RPMI8226 (cell line): ENCODE data around the gene TMEM150B.

Source experiments
- DNase-seq: peaks from one replicate; pipeline ENCODE4 v3.0.0-alpha.2; 2015

Gene TMEM150B

GRCh38 chr19:55354698-55355212, 29.6 kb upstream of the TMEM150B start, which contains the start of gene COX6B2:
Gene COX6B2 (minus strand): TSS chr19:55354719. CDS start chr19:55354521, 198 bp downstream.
- no peak for DNase-seq

GRCh38 chr19:55353803-55354697, 28.9 kb upstream of the TMEM150B start:
- DNase-seq: peak; percentile 77

GRCh38 chr19:55353356-55353802, 28.2 kb upstream of the TMEM150B start:
- no peak for DNase-seq

DNA sequence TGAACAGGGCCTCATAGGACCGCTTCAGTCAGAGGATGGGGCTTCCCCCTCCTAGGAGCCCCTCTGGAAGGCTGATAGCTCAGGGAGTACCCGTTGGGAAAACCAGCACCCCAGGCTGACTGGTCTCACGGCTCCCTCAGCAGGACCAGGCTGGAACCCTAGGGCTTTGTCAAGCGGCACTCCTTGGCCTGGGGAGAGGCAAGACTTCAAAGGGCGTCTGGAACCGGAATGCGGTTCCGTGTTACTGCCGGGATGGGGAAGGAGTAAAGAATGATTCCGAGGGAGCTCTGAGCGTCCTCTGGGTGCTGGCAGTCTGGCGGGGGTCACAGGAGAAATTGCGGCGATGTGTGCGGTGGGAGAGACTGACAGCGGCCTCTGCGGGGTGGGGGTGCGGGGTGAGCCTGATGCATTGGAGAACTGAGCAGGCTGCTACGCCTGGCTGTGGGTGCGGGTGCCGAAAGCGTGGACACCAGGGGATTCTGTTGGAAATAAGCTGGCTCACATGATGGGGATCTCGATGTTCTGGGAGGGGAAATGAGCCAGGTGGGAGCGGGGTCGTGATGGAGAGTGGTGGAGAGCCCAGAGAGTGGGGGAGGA, 27.5 kb upstream of the TMEM150B start:
- DNase-seq: no peak

- DNase-seq: no peak
Observed at GRCh38 chr19:55352040-55352439, 26.9 kb upstream of the TMEM150B start.

GRCh38 chr19:55350620-55351315, 25.6 kb upstream of the TMEM150B start:
- no peak for DNase-seq

DNA sequence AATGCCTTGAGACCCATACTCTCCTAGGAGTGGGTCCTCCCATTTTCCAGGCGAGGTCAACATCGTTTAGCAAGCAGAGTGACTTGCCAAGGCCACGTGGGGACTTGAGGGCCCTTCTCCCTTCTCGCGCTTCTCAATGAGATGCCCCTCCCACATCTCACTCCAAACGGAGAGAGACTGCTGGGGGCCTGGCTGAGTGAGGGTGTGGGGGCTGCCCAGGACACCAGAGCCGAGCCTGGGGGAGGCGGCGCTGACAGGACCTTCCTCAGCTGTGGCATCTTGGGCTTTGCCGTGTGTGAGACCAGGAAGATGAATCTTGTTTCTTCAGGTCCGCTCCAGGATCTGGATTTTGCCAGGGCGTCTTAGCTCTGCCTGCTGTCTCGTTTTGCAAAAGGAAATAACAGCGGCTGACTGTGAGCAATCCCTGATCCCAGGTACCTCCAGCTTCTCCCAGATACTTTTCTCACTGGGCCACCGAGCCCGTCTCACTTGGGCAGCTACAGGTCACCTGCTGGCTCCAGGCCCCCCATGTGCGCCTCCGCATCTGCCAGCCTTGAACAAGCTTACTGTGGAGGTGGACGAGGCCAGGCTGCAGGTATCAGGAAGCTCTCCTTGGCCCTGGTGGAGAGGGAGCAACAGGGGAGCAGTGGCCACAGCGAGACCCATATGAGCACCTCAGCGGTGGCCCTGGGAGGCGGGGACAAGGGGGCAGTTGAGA, 23.3 kb upstream of the TMEM150B start:
- no peak for DNase-seq

GRCh38 chr19:55347442-55348009, 22.4 kb upstream of the TMEM150B start:
- DNase-seq: no peak

DNA sequence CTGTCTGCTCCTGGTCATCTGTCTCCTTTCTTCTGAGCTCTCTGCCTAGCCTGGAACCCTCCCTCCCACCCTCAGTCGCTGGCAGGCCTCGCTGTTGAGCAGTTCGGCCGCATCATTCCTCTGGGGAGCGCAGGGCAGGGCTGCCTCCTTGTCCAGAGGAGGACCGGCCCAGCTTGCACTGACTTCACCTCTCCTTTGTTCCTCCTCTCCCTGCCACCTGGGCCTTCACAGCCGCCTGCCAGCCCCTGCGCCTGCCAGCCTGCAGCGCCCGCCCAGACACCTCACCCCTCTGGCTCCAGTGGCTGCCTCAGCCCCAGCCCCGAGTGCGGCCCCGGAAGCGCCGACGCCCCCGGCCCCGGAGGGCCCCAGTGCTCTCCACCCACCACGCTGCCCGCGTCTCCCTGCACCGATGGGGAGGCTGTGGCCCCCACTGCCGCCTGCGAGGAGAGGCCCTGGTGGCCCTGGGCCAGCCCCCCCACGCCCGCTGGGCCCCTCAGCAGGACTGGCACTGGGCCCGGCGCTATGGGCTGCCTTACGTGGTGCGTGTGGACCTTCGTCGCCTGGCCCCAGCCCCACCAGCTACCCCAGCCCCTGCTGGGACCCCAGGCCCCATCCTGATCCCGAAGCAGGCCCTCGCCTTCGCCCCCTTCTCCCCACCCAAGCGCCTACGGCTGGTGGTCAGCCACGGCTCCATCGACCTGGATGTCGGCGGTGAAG, 21.7 kb upstream of the TMEM150B start:
- no peak for DNase-seq

- DNase-seq: no peak
Observed at GRCh38 chr19:55345818-55346724, 20.9 kb upstream of the TMEM150B start.

GRCh38 chr19:55345101-55345817, 20.1 kb upstream of the TMEM150B start:
- no peak for DNase-seq

DNA sequence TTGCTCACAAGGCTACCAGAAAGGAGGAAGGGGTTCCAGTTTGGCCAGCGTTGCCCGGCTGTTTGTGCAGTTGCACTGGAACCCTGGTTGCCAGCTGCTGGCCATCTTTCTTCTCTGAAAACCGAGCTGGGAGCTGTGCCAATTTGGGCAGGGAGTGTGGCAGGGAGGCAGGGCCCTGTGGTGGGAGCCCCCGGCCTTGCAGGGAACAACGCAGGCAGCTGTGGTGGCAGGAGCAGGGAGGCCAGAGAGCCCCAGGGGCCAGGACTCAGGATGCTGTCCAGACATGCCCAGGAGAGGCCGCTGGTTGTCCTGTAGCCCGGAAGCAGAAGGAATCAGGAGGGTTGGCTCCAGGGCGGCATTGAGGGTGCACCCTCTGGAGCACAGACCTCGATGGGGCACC, 19.3 kb upstream of the TMEM150B start:
- DNase-seq: no peak

GRCh38 chr19:55341595-55342531, 16.7 kb upstream of the TMEM150B start:
- no peak for DNase-seq

- DNase-seq: peak; percentile 78
Observed at GRCh38 chr19:55341171-55341588, 16.0 kb upstream of the TMEM150B start.

- peak; percentile 38 for DNase-seq
Observed at GRCh38 chr19:55340784-55341147, 15.6 kb upstream of the TMEM150B start.

DNA sequence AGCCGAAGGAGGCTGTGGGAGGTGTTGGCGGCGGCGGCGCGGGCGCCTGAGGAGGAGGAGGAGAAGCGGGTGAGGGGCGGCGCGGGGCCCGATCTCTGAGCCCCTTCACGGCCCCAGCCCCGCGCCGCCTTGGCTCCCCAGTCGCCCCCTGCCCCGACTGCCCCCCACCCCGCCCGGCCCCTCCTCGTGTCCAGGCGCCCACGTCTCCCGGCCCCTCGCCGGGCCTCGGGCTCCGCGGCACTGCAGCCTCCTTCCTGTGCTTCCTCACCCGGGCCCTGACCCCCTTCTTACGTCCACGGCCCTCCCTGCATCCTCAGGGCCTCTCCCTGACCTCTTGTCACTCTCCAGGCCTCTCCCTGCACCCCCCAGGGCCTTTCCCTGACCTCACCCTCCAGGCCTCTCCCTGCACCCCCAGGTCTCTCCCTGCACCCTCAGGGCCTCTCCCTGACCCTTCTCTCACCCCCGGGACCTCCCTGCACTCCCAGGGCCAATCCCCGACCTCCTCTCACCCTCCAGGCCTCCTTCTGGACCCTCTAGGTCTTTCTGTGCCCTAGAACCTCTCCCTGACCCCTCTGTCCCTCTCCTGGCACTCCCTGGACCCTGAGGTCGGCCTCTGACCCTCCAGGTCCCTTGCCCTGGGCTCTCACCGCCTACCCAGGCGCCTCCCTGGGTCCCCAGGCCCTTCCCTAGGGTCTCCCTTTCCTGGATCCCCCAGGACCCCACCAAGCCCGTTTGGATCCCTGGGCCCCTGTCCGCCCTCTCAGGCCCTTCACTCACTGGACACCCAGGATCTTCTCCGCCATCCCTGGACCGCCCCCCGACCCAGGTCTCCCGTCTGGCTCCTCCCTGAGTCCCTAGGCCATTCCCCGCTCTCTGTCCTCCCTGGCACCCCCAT, 15.0 kb upstream of the TMEM150B start:
- DNase-seq: peak; percentile 41

DNA sequence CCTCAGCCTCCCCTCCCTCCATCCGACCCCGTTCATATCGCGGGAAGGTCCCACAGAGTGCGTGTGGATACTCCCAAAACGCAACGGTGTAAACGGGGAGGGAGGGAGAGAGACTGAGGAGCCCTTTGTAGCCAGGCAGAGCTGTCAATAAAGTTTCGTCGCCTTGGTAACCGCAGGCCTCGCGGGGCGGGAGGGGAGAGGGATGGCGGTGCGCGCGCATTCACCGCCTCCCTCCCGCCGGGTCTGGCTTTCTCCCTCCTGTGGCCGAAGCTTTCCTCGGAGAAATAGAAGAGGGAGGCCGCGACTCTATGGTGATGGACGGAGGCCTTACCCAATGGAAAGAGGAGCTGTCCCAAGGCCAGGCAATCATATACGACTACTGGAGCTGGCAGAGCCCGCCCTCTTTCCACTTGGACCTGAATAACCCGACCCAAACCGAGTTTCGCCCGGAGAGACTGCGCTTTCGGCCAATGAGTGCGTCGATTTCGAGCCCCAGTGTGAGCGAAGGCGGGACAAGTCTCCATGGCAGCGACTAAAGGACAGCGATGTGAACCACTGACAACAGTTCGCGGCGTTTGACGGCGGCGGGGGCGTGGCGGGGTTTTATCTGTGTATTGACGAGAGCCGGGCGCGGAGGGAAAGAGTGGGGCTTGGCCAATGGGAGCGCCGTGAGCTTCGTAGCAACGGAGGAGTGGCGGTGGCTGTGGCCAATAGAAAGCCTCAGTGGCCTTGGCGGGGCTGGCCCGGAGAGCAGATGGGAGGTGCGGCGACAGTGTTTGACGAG, 14.2 kb upstream of the TMEM150B start, which contains the start of gene KMT5C:
KMT5C (plus strand) TSS at position 772 of the 784 bp plus-strand sequence. CDS start 2,061 bp downstream, outside the sequence.
- DNase-seq: peak; percentile 100
